NCI-H2107 treated with DMSO at 0.1 percent for 48 hours (cell line): ENCODE measurements around the gene PCDHA6.
"Not testable (repeated sequence)": the region's sequence is repeated elsewhere in the genome, so short reads cannot be mapped to it uniquely, and the experiment has no call there.

Source experiments
- DNase-seq: peaks from one replicate; lab custom pipeline; 2025; ENCODE audit not compliant: unreplicated experiment; lab: John Stamatoyannopoulos, UW

Gene PCDHA6, protein sequence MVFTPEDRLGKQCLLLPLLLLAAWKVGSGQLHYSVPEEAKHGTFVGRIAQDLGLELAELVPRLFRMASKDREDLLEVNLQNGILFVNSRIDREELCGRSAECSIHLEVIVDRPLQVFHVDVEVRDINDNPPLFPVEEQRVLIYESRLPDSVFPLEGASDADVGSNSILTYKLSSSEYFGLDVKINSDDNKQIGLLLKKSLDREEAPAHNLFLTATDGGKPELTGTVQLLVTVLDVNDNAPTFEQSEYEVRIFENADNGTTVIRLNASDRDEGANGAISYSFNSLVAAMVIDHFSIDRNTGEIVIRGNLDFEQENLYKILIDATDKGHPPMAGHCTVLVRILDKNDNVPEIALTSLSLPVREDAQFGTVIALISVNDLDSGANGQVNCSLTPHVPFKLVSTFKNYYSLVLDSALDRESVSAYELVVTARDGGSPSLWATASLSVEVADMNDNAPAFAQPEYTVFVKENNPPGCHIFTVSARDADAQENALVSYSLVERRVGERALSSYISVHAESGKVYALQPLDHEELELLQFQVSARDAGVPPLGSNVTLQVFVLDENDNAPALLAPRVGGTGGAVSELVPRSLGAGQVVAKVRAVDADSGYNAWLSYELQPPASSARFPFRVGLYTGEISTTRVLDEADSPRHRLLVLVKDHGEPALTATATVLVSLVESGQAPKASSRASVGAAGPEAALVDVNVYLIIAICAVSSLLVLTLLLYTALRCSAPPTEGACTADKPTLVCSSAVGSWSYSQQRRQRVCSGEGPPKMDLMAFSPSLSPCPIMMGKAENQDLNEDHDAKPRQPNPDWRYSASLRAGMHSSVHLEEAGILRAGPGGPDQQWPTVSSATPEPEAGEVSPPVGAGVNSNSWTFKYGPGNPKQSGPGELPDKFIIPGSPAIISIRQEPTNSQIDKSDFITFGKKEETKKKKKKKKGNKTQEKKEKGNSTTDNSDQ

DNA sequence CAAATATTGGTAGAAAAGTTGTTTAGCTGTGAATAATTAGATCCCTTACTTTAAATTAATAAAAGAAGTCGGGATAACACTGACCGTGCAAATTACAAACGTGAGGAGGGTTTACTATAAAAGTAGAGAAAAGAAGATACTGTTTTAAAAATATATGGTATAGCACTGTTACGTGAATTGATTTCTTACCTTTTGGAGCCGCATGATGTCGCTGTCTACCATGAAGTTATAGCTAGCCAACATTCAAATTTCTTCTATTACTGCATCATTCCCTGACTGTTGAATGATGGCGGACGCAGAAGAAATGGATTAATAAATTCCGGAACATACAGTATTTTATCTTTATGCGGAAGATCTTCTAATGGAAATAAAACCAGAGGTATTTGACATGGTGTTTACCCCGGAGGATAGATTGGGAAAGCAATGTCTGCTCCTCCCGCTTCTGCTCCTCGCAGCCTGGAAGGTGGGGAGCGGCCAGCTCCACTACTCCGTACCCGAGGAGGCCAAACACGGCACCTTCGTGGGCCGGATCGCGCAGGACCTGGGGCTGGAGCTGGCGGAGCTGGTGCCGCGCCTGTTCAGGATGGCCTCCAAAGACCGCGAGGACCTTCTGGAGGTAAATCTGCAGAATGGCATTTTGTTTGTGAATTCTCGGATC is at the start of gene PCDHA6:
Gene PCDHA6 (plus strand): TSS at position 257 of the 658 bp plus-strand sequence. CDS start 132 bp downstream, at position 389.
- DNase-seq, result no peak

DNA sequence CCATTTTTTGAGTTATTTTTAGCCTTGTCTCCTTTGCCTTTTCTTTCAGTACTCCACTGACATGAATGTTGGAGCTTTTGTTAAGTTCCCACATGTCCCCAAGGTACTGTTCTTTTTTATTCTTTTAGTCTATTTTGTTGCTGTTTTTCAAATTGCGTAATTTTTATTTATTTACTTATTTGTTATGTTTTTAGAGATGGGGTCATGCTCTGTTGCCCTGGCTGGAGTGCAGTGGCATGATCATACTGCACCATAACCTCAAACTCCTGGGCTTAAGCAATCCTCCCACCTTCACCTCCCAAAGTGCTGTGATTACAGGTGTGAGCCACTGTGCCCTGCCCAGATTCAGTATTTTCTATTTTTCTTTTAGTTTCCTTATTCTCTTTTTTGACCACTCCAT is 47.2 kb upstream of the PCDHA6 start:
- no peak for DNase-seq

DNA sequence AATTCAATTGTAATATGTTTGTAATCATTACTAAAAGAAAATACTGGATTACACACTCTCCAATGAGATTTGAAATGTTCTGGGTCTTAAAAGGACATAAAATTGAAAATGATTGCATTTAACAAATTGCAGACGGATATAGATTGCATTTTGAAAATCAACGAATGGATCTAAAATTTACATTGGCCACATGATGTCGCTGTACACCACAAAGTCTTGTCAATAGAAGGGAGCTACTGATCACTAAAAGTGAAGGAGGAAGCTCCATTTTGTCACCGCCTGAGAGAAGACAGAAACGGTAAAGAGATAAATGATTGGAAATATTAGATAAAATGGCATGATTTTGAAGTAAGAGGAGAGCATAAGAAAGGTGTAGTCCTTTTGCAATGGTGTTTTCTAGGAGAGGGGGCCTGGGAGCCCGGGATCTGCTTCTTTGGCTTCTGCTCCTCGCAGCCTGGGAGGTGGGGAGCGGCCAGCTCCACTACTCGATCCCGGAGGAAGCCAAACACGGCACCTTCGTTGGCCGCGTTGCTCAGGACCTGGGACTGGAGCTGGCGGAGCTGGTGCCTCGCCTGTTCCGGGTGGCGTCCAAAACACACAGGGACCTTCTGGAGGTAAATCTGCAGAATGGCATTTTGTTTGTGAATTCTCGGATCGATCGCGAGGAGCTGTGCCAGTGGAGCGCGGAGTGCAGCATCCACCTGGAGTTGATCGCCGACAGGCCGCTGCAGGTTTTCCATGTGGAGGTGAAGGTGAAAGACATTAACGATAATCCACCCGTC is 41.7 kb upstream of the PCDHA6 start, which contains the start of gene PCDHA1:
Gene PCDHA1 (plus strand): TSS at position 236 of the 782 bp plus-strand sequence.
- no peak for DNase-seq

DNA sequence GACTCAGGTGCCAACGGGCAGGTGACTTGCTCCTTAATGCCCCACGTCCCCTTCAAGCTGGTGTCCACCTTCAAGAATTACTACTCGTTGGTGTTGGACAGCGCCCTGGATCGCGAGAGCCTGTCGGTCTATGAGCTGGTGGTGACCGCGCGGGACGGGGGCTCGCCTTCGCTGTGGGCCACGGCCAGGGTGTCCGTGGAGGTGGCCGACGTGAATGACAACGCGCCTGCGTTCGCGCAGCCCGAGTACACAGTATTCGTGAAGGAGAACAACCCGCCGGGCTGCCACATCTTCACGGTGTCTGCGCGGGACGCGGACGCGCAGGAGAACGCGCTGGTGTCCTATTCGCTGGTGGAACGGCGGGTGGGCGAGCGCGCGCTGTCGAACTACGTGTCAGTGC is 40.3 kb upstream of the PCDHA6 start:
- DNase-seq, result not testable (repeated sequence)

DNA sequence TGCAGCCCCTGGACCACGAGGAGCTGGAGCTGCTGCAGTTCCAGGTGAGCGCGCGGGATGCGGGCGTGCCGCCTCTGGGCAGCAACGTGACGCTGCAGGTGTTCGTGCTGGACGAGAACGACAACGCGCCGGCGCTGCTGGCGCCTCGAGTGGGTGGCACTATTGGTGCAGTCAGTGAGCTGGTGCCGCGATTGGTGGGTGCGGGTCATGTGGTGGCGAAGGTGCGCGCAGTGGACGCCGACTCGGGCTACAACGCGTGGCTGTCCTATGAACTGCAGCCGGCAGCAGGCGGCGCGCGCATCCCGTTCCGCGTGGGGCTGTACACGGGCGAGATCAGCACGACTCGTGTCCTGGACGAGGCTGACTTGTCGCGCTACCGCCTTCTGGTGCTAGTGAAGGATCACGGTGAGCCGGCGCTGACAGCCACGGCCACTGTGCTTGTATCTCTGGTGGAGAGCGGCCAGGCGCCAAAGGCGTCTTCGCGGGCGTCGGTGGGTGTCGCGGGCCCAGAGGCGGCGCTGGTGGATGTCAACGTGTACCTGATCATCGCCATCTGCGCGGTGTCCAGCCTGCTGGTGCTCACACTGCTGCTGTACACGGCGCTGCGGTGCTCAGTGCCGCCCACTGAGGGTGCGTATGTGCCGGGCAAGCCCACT is 39.8 kb upstream of the PCDHA6 start:
- DNase-seq, result not testable (repeated sequence)

DNA sequence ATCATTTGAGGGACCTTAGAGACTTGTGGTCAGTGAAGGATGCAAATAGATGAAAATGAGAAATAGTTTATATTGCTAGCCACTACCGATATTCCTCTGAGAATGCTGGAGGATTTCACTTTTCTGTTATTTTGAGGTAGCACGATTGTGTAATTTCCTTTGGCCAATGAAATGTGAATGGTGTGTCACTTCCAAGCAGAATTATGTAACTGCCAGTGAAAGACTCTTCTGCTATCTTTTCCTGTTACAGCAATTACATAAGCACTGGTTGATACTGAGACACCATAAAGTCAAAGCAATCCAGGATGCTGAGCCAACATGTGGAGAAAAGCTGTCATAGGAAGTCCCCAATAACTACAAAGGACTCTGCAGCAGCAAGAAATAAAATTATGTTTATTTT is 36.7 kb upstream of the PCDHA6 start:
- DNase-seq, result no peak

DNA sequence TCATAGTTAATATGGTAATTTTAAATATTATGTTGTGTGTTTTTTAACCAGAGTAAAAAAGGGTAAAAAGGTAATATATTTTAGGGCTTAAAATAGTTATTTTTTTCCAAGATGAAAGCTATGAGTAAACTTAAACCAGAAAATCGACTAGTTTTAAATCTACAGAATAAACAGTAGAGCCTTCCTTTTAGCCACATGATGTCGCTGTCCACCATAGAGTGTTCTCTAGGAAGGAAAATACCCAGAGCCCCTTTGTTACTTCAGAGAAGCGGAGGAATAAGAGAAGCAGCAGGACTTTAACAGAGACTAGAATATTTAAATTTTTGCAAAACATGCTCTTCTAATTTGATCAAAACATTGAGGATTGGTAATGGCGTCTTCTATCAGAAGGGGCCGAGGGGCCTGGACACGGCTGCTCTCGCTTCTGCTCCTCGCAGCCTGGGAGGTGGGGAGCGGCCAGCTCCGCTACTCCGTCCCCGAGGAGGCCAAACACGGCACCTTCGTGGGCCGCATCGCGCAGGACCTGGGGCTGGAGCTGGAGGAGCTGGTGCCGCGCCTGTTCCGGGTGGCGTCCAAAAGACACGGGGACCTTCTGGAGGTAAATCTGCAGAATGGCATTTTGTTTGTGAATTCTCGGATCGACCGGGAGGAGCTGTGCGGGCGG is 33.0 kb upstream of the PCDHA6 start, which contains the start of gene PCDHA2:
Gene PCDHA2 (plus strand): TSS at position 258 of the 664 bp plus-strand sequence.
- no peak for DNase-seq

DNA sequence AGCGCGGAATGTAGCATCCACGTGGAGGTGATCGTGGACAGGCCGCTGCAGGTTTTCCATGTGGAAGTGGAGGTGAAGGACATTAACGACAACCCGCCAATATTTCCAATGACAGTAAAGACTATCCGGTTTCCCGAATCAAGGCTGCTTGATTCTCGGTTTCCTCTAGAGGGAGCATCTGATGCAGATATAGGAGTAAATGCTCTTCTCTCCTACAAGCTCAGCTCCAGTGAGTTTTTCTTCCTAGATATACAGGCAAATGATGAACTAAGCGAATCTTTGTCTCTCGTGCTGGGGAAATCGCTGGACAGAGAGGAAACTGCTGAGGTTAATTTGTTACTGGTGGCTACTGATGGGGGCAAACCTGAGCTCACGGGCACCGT is 32.5 kb upstream of the PCDHA6 start:
- DNase-seq, result no peak

DNA sequence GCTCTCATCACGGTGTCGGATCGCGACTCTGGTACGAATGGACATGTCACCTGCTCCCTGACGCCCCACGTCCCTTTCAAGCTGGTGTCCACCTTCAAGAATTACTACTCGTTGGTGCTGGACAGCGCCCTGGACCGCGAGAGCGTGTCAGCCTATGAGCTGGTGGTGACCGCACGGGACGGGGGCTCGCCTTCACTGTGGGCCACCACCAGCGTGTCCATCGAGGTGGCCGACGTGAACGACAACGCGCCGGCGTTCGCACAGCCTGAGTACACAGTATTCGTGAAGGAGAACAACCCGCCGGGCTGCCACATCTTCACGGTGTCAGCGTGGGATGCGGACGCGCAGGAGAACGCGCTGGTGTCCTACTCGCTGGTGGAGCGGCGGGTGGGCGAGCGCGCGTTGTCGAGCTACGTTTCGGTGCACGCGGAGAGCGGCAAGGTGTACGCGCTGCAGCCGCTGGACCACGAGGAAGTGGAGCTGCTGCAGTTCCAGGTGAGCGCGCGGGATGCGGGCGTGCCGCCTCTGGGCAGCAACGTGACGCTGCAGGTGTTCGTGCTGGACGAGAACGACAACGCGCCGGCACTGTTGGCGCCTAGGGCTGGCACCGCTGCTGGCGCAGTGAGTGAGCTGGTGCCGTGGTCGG is 31.6 kb upstream of the PCDHA6 start:
- DNase-seq, result not testable (repeated sequence)

DNA sequence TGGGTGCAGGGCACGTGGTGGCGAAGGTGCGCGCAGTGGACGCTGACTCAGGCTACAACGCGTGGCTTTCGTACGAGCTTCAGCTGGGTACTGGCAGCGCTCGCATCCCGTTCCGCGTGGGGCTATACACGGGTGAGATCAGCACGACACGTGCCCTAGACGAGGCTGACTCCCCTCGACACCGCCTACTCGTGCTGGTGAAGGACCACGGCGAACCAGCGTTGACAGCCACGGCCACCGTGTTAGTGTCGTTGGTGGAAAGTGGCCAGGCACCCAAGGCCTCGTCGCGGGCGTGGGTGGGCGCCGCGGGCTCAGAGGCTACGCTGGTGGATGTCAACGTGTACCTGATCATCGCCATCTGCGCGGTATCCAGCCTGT is 31.1 kb upstream of the PCDHA6 start:
- no peak for DNase-seq

DNA sequence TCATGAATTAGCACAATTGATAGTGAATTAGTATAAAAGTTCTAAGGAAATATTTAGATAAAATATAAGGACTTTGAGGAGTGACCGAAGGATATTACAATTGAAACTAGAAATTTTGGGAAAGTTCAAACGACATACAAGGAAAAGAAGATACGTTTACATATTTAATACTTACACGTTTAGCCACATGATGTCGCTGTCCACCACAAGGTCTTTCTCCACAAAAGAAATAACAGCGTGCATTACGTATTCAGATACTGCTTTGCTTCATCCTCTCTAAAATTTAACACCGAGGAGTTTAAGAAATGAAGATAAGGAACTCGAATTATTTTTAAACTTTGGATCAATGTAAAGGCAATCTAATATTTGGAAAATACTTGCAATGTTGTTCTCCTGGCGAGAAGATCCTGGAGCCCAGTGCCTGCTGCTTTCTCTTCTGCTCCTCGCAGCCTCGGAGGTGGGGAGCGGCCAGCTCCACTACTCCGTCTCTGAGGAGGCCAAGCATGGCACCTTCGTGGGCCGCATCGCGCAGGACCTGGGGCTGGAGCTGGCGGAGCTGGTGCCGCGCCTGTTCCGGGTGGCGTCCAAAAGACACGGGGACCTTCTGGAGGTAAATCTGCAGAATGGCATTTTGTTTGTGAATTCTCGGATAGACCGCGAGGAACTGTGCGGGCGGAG is 26.8 kb upstream of the PCDHA6 start, which contains the start of gene PCDHA3:
Gene PCDHA3 (plus strand): TSS at position 242 of the 678 bp plus-strand sequence.
- no peak for DNase-seq

DNA sequence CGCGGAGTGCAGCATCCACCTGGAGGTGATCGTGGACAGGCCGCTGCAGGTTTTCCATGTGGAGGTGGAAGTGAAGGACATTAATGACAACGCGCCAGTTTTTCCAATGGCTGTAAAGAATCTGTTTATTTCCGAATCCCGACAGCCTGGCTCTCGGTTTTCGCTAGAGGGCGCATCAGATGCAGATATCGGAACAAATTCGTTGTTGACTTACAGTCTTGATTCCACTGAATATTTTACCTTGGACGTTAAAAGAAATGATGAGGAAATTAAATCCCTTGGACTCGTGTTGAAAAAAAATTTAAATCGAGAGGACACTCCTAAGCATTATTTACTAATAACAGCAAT is 26.3 kb upstream of the PCDHA6 start:
- no peak for DNase-seq

DNA sequence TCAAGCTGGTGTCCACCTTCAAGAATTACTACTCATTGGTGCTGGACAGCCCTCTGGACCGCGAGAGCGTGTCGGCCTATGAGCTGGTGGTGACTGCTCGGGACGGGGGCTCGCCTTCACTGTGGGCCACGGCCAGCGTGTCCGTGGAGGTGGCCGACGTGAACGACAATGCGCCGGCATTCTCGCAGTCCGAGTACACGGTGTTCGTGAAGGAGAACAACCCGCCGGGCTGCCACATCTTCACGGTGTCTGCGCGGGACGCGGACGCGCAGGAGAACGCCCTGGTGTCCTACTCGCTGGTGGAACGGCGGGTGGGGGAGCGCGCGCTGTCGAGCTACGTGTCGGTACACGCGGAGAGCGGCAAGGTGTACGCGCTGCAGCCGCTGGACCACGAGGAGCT is 25.4 kb upstream of the PCDHA6 start:
- DNase-seq, result not testable (repeated sequence)

DNA sequence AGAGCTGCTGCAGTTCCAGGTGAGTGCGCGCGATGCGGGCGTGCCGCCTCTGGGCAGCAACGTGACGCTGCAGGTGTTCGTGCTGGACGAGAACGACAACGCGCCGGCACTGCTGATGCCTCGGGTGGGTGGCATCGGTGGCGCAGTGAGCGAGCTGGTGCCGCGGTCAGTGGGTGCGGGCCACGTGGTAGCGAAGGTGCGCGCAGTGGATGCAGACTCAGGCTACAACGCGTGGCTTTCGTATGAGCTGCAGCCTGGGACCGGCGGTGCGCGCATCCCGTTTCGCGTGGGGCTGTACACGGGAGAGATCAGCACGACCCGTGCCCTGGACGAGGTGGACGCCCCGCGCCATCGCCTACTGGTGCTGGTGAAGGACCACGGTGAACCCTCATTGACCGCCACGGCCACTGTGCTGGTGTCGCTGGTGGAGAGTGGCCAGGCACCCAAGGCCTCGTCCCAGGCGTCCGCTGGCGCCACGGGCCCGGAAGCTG is 24.9 kb upstream of the PCDHA6 start:
- DNase-seq, result no peak

DNA sequence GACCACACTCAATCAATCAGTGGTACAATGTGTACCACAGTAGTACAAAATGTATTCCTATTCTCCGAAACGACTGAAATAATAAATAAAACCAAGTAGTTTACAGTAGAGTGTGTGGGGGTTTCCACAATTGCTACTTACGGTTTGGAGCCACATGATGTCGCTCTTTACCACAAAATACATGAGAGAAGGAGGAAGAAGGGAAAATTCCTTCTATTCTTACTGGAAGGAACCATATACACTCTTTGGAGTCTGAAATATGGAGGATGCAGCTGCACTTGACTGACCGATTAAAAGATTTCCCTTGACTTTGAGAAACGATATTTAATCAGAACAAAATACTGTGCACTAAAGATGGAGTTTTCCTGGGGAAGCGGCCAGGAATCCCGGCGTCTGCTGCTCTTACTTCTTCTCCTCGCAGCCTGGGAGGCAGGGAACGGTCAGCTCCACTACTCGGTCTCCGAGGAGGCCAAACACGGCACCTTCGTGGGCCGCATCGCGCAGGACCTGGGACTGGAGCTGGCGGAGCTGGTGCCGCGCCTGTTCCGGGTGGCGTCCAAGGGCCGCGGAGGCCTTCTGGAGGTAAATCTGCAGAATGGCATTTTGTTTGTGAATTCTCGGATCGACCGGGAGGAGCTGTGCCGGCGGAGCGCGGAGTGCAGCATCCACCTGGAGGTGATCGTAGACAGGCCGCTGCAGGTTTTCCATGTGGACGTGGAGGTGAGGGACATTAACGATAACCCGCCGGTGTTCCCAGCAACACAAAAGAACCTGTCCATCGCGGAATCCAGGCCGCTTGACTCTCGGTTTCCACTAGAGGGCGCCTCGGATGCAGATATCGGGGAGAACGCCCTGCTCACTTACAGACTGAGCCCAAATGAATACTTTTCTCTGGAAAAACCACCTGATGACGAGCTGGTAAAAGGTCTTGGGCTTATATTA is 20.7 kb upstream of the PCDHA6 start, which contains the start of gene PCDHA4:
Gene PCDHA4 (plus strand): TSS at position 235 of the 942 bp plus-strand sequence.
- no peak for DNase-seq

DNA sequence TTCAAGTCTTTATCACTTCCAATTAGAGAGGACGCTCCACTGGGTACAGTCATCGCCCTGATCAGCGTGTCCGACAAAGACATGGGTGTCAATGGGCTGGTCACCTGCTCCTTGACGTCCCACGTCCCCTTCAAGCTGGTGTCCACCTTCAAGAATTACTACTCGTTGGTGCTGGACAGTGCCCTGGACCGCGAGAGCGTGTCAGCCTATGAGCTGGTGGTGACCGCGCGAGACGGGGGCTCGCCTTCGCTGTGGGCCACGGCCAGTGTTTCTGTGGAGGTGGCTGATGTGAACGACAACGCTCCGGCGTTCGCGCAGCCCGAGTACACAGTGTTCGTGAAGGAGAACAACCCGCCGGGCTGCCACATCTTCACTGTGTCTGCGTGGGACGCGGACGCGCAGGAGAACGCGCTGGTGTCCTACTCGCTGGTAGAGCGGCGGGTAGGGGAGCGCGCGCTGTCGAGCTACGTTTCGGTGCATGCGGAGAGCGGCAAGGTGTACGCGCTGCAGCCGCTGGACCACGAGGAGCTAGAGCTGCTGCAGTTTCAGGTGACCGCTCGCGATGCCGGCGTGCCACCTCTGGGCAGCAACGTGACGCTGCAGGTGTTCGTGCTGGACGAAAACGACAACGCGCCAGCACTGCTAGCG is 19.4 kb upstream of the PCDHA6 start:
- DNase-seq, result not testable (repeated sequence)
